K562 (cell line): ENCODE data around the gene RELA. TPM values are rescaled to one million over a fixed set of nuclear protein-coding genes. Genes with fewer than 3 reads are reported as not detected.

ENCODE experiments used
- ARID4B ChIP-seq: sonication (generic); formaldehyde crosslinking; IDR thresholded peaks from 2 replicates; pipeline ENCODE4 v1.8.0; 2022; ENCODE audit warnings: mild to moderate bottlenecking, missing genetic modification reagents
- CBX2 ChIP-seq: fragments of 200-600 bp; sonication (generic); IDR thresholded peaks from one replicate; pipeline ENCODE4 v1.6.1; 2012; ENCODE audit warnings: mild to moderate bottlenecking, low read length, inconsistent platforms; ENCODE audit not compliant: insufficient read depth, poor library complexity, severe bottlenecking
- CBX5 ChIP-seq: IDR thresholded peaks from 2 replicates; pipeline ENCODE4 v1.6.1; 2014; ENCODE audit warnings: low read depth, borderline replicate concordance
- E2F1 ChIP-seq: sonication (generic); formaldehyde crosslinking; IDR thresholded peaks from 2 replicates; pipeline ENCODE4 v1.8.1; 2023; ENCODE audit warnings: mild to moderate bottlenecking, missing genetic modification reagents, moderate library complexity
- ELF1 ChIP-seq: fragments of 200-800 bp; sonication (Bioruptor generic); IDR thresholded peaks from 2 replicates; pipeline ENCODE4 v1.6.1; 2016; ENCODE audit warnings: missing genetic modification characterization, missing compliant biosample characterization
- EP300 ChIP-seq: IDR thresholded peaks from 2 replicates; pipeline ENCODE4 v1.6.1; 2012; ENCODE audit warnings: low read length, improper control_type of control experiment
- RB1 ChIP-seq: fragments of 450-650 bp; IDR thresholded peaks from 2 replicates; pipeline ENCODE4 v1.6.1; 2017; ENCODE audit warnings: low read depth, mild to moderate bottlenecking
- STAT5A ChIP-seq: IDR thresholded peaks from 2 replicates; pipeline ENCODE4 v1.6.1; 2012; ENCODE audit warnings: low read length, inconsistent platforms, borderline replicate concordance
- TAF7 ChIP-seq: fragments of 450-650 bp; IDR thresholded peaks from 2 replicates; pipeline ENCODE4 v1.6.1; 2016; ENCODE audit warnings: missing genetic modification characterization, missing compliant biosample characterization
- TCF3 ChIP-seq: sonication (generic); formaldehyde crosslinking; IDR thresholded peaks from 2 replicates; pipeline ENCODE4 v1.4.0; 2020; ENCODE audit warnings: mild to moderate bottlenecking, missing genetic modification reagents
- ZBED1 ChIP-seq: IDR thresholded peaks from 2 replicates; pipeline ENCODE4 v1.6.1; 2014
- ZNF592 ChIP-seq: fragments of 450-650 bp; IDR thresholded peaks from 2 replicates; pipeline ENCODE4 v1.6.1; 2017; ENCODE audit warnings: antibody characterized with exemption, mild to moderate bottlenecking
- ZNF639 ChIP-seq, 2 experiments: fragments of 200-800 bp in 1 of 2; sonication (Bioruptor generic) in 1 of 2; sonication (generic) in 1 of 2; formaldehyde crosslinking in 1 of 2; IDR thresholded peaks in 1 of 2; conservative IDR thresholded peaks in 1 of 2; 2 replicates each; pipeline versions ENCODE4 v1.5.0 to v1.6.1; 2016 to 2020; ENCODE audit warnings: missing compliant biosample characterization in 1 of 2, missing genetic modification characterization in 1 of 2, missing genetic modification reagents in 1 of 2
- ZNF695 ChIP-seq: fragments of 450-650 bp; formaldehyde crosslinking; IDR thresholded peaks from 2 replicates; pipeline ENCODE4 v1.4.0; 2020; ENCODE audit warnings: mild to moderate bottlenecking, moderate library complexity
- polyA plus RNA-seq, 8 experiments: library from polyadenylated mRNA; depleted of rRNA in 4 of 8; stranded (reverse) in 5 of 8; unstranded in 3 of 8; fragments of >200 nt; fragmentation: Nextera tagmentation in 2 of 8; fragmentation: Illumina TruSeq in 1 of 8; extraction: Ambion mirVana in 2 of 8; extraction: Trizol in 1 of 8; gene quantifications; 2 replicates each; pipeline versions ENCODE4 v1.2.1 to v1.2.3, GENCODE V29; 2011 to 2014; ENCODE audit warnings: inconsistent platforms in 1 of 8, missing spikeins in 1 of 8
- total RNA-seq, 7 experiments: library from RNA; depleted of rRNA in 6 of 7; stranded (reverse); fragments of >200 nt in 6 of 7; fragmentation: Illumina TruSeq in 2 of 7; extraction: Trizol in 2 of 7; gene quantifications; 2 replicates each; pipeline versions ENCODE4 v1.2.1 to v1.2.3, GENCODE V29; 2011 to 2021; ENCODE audit warnings: low replicate concordance in 1 of 7

Gene RELA
- total and polyA plus RNA-seq, 9 of the 15 experiments (the other 6 are each of a cell fraction or from before 2014, with no cell fraction given) = 6.0 to 67.4 (median 20.6) TPM

- peak; percentile 69; the same call in 1 of the 2 replicates for TF ChIP-seq EP300
- TF ChIP-seq TCF3 (CRISPR knock-in tag) = peak; percentile 95
- no peak for TF ChIP-seq CBX2
- peak; percentile 12; the same call in 1 of the 2 replicates for TF ChIP-seq ARID4B (CRISPR knock-in tag)
- 0 out of 4 replicates have a peak, but pooled peaks of 1 of the 2 experiments have one; percentile 33 for TF ChIP-seq ZNF639 (CRISPR knock-in tag; conservative IDR thresholded peaks at IDR 0.05 in 1 of 2, IDR thresholded peaks at IDR 0.05 in 1 of 2)
- TF ChIP-seq ZNF592 = peak; percentile 74; the same call in 1 of the 2 replicates
- TF ChIP-seq E2F1 (CRISPR knock-in tag) = no peak
- no peak for TF ChIP-seq ZNF695 (CRISPR knock-in tag)
- TF ChIP-seq ZBED1 = 0 out of 2 replicates have a peak, but pooled peaks have one; percentile 31
- TF ChIP-seq CBX5 = no peak
- TF ChIP-seq RB1 = peak; percentile 73
- TF ChIP-seq ELF1 (tag) = no peak
- no peak for TF ChIP-seq TAF7 (tag)
- peak; percentile 57; the same call in 1 of the 2 replicates for TF ChIP-seq STAT5A
Measured at GRCh38 chr11:65636108-65637031, 26.3 kb downstream of the RELA start (continued).
